ENCODE results near the gene PF4V1.

The PF4V1 gene

GRCh38 chr4:73847526-73848182, 5.4 kb upstream of the PF4V1 start:
- DNase-seq: no peak

GRCh38 chr4:73848183-73848777, 4.8 kb upstream of the PF4V1 start:
- DNase-seq: no peak

- no peak for DNase-seq
Measured at GRCh38 chr4:73850261-73850970, 2.7 kb upstream of the PF4V1 start.

- DNase-seq: no peak
Measured at GRCh38 chr4:73851293-73851692, 1.8 kb upstream of the PF4V1 start.

- DNase-seq: no peak
Measured at GRCh38 chr4:73852771-73853170, 325 bp upstream of the PF4V1 start.

GRCh38 chr4:73853718-73854473, 800 bp downstream of the PF4V1 start:
- DNase-seq: no peak

GRCh38 chr4:73855406-73855805, 2.3 kb downstream of the PF4V1 start:
- DNase-seq: no peak

- no peak for DNase-seq
Measured at GRCh38 chr4:73856518-73856917, 3.4 kb downstream of the PF4V1 start.

GRCh38 chr4:73859614-73860088, 6.6 kb downstream of the PF4V1 start:
- DNase-seq: no peak

GRCh38 chr4:73860181-73860580, 7.1 kb downstream of the PF4V1 start:
- DNase-seq: no peak

GRCh38 chr4:73860917-73861316, 7.8 kb downstream of the PF4V1 start:
- DNase-seq: no peak

- DNase-seq: no peak
Measured at GRCh38 chr4:73862322-73862721, 9.2 kb downstream of the PF4V1 start.

- no peak for DNase-seq
Measured at GRCh38 chr4:73864365-73864764, 11.3 kb downstream of the PF4V1 start.

GRCh38 chr4:73864961-73865360, 11.9 kb downstream of the PF4V1 start:
- DNase-seq: no peak

- no peak for DNase-seq
Measured at GRCh38 chr4:73865431-73866096, 12.5 kb downstream of the PF4V1 start.

GRCh38 chr4:73866246-73866645, 13.2 kb downstream of the PF4V1 start:
- DNase-seq: no peak

GRCh38 chr4:73867783-73868182, 14.7 kb downstream of the PF4V1 start:
- no peak for DNase-seq

- no peak for DNase-seq
Measured at GRCh38 chr4:73868206-73869129, 15.4 kb downstream of the PF4V1 start.

GRCh38 chr4:73869130-73870055, 16.3 kb downstream of the PF4V1 start, which contains the start of gene CXCL1:
Gene CXCL1, plus strand, starts transcription at chr4:73869393. Its CDS starts 78 bp downstream, at chr4:73869471.
- no peak for DNase-seq

- DNase-seq: no peak
Measured at GRCh38 chr4:73870260-73870659, 17.2 kb downstream of the PF4V1 start.
